ENCODE data around the gene LNX2. TPM values are rescaled to one million over a fixed set of nuclear protein-coding genes. Genes with fewer than 3 reads are reported as not detected.

Gene LNX2
- total RNA-seq, 1 donor from 2014 or later: 3.7 TPM

GRCh38 chr13:27549406-27549981 lies 70.8 kb downstream of the LNX2 start:
- H3K4me3 ChIP-seq: no peak overlapping the region
- no peak overlapping the region for H3K27ac ChIP-seq
- no peak for DNase-seq (ENCODE audit: low spot score in 2 of 2)
- H3K4me1 ChIP-seq: no peaks in the 10 kb centered on the region
- peaks cover 22 to 43% of the 10 kb centered on the region in 2 donors for H3K36me3 ChIP-seq
- TF ChIP-seq CTCF (IDR thresholded peaks at IDR 0.05): no peak
- no peaks in the 10 kb centered on the region for H3K9me3 ChIP-seq
- intact Hi-C loops (cut with DNase I): no loop called here
- H3K27me3 ChIP-seq: no peaks in the 10 kb centered on the region

- Histone ChIP-seq H3K4me1 (no peaks in the 10 kb centered on the region), H3K27ac (no peak overlapping the region), H3K36me3 (no peaks in the 10 kb centered on the region), H3K4me3 (no peak overlapping the region), H3K27me3 (no peaks in the 10 kb centered on the region), H3K9me3 (no peaks in the 10 kb centered on the region)
- intact Hi-C loops (cut with DNase I): no loop called here
- no peak for DNase-seq (ENCODE audit: low spot score in 2 of 2)
- TF ChIP-seq CTCF (IDR thresholded peaks at IDR 0.05): no peak
Observed at GRCh38 chr13:27542220-27542619, 78.1 kb downstream of the LNX2 start.

GRCh38 chr13:27541386-27541785 lies 78.9 kb downstream of the LNX2 start:
- Histone ChIP-seq H3K4me3 (no peak overlapping the region), H3K27ac (no peak overlapping the region), H3K27me3 (no peaks in the 10 kb centered on the region), H3K9me3 (no peaks in the 10 kb centered on the region), H3K36me3 (no peaks in the 10 kb centered on the region), H3K4me1 (no peaks in the 10 kb centered on the region)
- no peak for TF ChIP-seq CTCF (IDR thresholded peaks at IDR 0.05)
- intact Hi-C loops (cut with DNase I): no loop called here
- no peak for DNase-seq (ENCODE audit: low spot score in 2 of 2)

GRCh38 chr13:27536361-27537101 lies 83.8 kb downstream of the LNX2 start:
- Histone ChIP-seq H3K9me3 (no peaks in the 10 kb centered on the region), H3K4me3 (no peak overlapping the region), H3K4me1 (no peaks in the 10 kb centered on the region), H3K27me3 (no peaks in the 10 kb centered on the region), H3K36me3 (no peaks in the 10 kb centered on the region), H3K27ac (no peak overlapping the region)
- no peak for TF ChIP-seq CTCF (IDR thresholded peaks at IDR 0.05)
- intact Hi-C loops (cut with DNase I): loop anchor here (10.0 kb wide), 1 partner anchor 448 kb away; the partner anchor contains the start of gene URAD
- no peak for DNase-seq (ENCODE audit: low spot score in 2 of 2)

- intact Hi-C loops (cut with DNase I): loop anchor here (10.0 kb wide), 1 partner anchor 449 kb away; the partner anchor contains the start of gene URAD
Observed at GRCh38 chr13:27535546-27535945, 84.8 kb downstream of the LNX2 start.

More at GRCh38 chr13:27535546-27535945, 84.8 kb downstream of the LNX2 start:
- Histone ChIP-seq H3K4me3 (no peak overlapping the region), H3K36me3 (no peaks in the 10 kb centered on the region), H3K27ac (no peak overlapping the region), H3K4me1 (no peaks in the 10 kb centered on the region), H3K27me3 (no peaks in the 10 kb centered on the region), H3K9me3 (no peaks in the 10 kb centered on the region)
- no peak for TF ChIP-seq CTCF (IDR thresholded peaks at IDR 0.05)
- DNase-seq (ENCODE audit: low spot score in 2 of 2): no peak
